DMS79 (cell line): ENCODE results near the gene VPS35L.
A peak's percentile ranks its signal among the peaks of the same experiment; 100 is the strongest.
"Not testable (repeated sequence)": the region's sequence is repeated elsewhere in the genome, so short reads cannot be mapped to it uniquely, and the experiment has no call there.

Experiments used
- DNase-seq: peaks from one replicate; lab custom pipeline; 2025; lab: John Stamatoyannopoulos, UW

Gene VPS35L

GRCh38 chr16:19711643-19712042 is 156.1 kb downstream of the VPS35L start:
- no peak for DNase-seq

DNA sequence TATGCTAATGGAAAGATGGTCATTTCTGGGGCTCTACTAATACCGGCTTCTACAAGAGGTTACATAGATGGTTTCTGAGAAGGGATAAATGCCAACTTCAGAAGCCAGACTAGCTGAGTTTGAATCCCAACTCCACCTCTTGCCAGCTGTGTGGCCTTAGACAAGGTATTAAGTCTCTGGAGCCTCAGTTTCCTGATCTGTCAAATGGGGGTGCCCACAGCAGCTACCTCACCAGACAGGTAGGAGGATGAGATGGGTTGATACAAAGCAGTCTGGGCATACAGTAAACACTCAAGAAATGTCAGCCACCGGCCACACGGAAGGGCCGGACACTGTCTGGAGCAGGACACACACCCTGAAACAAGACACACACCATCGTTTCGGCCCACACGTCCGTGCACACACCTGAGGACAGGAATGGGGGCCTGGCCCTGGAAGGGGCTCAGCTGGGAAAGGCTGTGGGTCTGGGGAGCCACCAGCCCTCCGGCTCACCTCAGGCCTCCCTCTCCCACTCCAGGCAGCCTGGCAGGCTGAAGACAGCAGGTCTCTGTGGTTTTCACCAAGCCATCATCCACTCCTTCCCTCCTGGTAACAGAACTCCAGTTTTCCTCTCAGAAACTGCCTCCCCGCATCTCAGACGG is 157.0 kb downstream of the VPS35L start:
- no peak for DNase-seq

DNA sequence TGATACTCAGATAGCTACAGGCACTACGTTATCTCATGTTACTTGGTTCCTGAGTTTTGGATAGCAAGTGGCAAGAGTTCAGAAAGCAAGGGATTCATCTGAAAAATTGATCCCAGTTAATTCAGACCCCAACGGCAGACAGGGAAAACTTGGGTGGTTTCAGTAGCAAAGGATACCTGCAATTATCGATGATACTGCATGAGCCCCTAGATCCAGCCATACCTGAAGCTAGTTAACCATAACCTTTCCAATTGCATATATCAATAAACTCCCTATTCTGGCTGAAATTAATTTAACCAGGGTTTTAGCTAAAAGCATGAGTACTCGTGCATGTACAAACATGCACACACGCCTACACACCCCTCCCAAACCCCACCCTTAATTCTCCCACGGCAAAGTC is 158.2 kb downstream of the VPS35L start:
- DNase-seq, result no peak

GRCh38 chr16:19715566-19715965 is 160.1 kb downstream of the VPS35L start:
- no peak for DNase-seq

DNA sequence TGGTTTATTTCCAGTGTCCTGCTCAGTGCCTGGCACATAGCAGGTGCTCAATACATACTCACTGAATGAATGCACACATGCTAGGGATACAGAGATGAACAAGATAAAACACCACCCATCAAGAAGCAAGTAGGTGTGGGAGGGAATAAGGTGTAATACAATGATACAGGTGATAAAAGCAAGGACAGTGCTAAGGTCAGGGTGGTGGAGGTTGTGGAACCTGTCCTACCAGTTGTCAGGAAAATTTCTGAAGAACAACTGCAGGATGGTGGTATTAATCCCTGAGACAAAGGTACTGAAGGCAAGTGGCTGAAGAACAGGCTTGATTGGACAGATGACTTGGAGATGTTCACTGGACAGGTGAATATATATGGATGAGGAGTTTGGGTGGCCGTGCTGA is 160.7 kb downstream of the VPS35L start:
- DNase-seq, result no peak

GRCh38 chr16:19716728-19717127 is 161.2 kb downstream of the VPS35L start:
- not testable (repeated sequence) for DNase-seq

DNA sequence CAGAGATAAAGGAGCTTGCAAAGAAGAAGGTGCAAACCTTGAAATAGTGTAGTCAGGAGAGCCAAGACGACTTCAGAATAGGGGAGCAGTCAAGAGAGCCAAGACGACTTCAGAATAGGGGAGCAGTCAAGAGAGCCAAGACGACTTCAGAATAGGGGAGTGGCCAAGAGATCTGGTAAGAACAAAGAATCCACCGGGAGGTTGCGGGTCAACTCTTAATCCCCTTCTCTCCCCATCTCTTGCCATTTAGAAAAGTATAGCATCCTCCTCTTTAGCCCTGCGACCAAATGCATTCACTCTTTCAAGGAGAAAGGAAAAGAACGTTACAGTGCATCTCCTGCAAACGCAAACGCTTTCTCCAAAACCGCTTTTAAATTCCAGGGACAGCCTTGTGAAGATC is 161.8 kb downstream of the VPS35L start:
- no peak for DNase-seq

- peak; percentile 64 for DNase-seq
Observed at GRCh38 chr16:19717741-19718623, 162.5 kb downstream of the VPS35L start, which contains the start of the genes IQCK and KNOP1. Gene IQCK (plus strand): TSS chr16:19718271. CDS start chr16:19718307, 36 bp downstream. Gene KNOP1 (minus strand): TSS chr16:19718227. CDS start chr16:19715035, 3,192 bp downstream.

DNA sequence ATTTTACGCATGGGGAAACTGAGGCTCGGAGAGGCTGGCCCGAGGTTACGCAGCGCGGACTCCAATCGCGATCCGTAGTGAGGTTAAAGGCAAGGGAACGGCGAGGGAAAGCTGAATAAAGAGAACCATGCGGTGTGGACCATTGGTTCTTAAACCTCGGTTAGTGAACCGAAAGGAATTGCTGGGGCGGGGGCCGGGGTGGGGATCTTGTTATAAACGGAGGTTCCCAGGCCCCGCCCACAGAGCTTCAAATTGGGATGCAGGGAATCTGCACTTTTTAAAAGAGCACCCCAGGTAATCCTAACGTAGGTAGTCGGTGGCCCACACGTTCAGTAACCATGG is 163.1 kb downstream of the VPS35L start:
- DNase-seq, result no peak

GRCh38 chr16:19722269-19722952 is 166.9 kb downstream of the VPS35L start:
- DNase-seq, result no peak

DNA sequence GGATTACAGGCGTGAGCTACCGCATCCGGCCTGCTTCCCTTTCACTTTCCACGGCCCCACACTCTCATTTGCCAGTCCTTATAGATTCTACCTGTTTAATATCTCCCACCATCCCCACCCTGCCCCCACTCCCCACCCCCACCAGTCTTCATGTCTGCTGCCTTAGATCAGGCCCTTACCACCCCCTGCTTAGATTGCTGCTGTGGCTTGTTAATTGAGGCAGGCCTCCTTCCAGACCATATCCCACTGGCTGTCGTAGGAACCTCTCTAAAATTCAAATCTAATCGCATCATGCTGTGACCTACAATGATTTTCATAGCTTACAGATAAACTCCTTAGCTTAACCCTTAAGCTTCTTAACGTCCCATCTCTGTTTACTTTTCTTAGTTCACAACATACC is 167.5 kb downstream of the VPS35L start:
- DNase-seq, result no peak

DNA sequence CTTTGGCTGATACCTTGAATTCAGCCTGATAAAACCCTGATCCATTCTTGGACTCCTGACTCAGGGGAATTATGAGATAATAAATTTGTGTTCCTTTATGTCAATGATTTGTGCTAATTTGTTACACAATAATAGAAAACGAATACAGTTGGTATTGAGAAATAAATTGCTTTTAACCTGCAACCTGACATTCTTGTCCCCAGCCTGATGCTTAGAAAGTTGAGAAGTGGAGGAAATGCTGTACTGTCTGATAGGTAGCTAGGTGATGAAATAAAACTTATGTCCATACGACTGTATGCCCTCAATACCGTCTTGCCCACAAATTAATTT is 173.1 kb downstream of the VPS35L start:
- no peak for DNase-seq

DNA sequence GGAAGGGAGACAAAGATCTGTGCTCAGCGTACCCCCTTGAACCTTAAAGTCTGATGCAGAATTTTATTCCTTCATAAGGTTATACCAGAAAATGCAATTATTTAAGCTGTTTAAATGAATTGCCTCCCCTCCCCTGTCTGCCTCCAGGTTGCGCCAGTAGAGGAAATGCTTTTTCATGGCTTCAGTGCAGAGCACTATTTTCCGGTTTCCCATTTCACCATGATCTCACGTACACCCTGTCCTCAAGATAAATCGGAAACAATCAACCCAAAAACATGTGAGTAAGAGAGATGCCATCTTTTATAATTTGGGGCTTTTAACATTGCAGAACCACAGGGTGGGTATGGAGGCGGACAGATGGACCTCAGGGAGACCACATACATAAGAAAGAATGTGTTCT is 178.0 kb downstream of the VPS35L start:
- no peak for DNase-seq

GRCh38 chr16:19735074-19735867 is 179.8 kb downstream of the VPS35L start:
- no peak for DNase-seq

GRCh38 chr16:19737306-19738038 is 182.0 kb downstream of the VPS35L start:
- no peak for DNase-seq

- DNase-seq, result no peak
Observed at GRCh38 chr16:19741354-19741753, 185.9 kb downstream of the VPS35L start.

DNA sequence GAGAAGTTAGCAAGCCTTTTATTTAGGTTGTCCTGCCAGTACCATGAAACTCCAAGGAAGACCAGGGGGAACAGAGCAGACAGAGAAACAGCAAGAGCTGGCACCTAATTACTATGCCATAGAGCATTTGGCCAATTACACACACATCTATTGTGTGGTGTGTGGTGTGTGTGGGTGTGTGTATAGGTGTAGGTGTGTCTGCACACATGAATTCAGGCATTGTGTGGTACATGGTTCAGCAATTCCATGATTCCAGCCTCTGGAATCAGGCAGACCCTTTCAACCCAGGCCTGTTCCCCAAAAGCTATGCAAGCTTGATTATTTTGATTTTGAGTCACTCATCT is 188.3 kb downstream of the VPS35L start:
- DNase-seq, result no peak

- no peak for DNase-seq
Observed at GRCh38 chr16:19744670-19745069, 189.2 kb downstream of the VPS35L start.

GRCh38 chr16:19745286-19746010 is 189.9 kb downstream of the VPS35L start:
- no peak for DNase-seq

DNA sequence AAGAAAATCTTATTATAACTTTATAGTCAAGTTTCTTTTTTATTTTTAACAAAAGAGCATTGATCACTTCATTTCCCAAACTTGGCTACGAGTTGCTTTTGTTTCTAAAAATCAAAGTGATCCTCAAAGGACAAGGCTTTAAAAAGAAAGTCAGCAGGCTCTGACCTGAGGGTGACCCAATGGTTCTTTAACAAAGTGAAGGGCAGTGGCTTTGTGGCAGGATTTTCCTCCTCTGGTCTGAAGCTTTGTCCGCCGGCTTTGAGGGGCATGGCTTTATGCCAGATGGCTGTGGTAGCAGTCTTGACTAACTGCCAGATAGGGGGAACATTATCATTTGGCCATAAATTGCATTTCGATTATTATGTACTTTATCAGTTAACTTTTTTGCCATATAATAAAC is 191.1 kb downstream of the VPS35L start:
- DNase-seq, result no peak
